ENCODE results near the gene SRGAP1.
A peak's percentile ranks its signal among the peaks of the same experiment; 100 is the strongest.

- TF ChIP-seq EP300 (IDR thresholded peaks at IDR 0.05) (peak; percentile 20 to 80), CTCF (IDR thresholded peaks at IDR 0.05) (peak; percentile 44 to 84 (median 60))
These were observed 337.2 kb downstream of the SRGAP1 start for GRCh38 chr12:64181430-64182291.
